KG1 (cell line): ENCODE results near the gene IL22RA2.
"Not testable (repeated sequence)": the region's sequence is repeated elsewhere in the genome, so short reads cannot be mapped to it uniquely, and the experiment has no call there.

Experiments used
- DNase-seq: peaks from one replicate; lab custom pipeline; 2025; lab: John Stamatoyannopoulos, UW

IL22RA2 gene, protein sequence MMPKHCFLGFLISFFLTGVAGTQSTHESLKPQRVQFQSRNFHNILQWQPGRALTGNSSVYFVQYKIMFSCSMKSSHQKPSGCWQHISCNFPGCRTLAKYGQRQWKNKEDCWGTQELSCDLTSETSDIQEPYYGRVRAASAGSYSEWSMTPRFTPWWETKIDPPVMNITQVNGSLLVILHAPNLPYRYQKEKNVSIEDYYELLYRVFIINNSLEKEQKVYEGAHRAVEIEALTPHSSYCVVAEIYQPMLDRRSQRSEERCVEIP

DNA sequence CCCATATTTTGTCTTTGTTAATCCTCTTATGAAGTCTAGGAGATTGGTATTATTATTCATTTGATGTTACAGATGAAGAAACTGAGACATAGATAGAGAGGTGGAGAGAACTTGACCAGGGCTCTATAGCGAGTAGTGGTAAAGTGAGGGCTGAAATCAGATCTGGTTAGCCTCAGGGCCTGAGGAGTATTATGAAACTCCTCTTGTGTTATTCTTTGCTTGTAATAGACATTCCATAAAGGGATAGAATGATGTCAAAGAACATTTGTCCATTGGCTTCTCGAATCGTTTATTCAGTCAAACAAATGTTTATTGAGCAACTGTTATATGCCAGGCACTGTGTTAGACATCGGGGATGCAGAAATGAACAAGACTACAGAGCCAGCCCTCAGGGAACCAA is at the start of gene IL22RA2:
Gene IL22RA2, minus strand, starts transcription at position 144 of the 400 bp plus-strand sequence. CDS start 11,895 bp downstream, outside the sequence.
- no peak for DNase-seq

GRCh38 chr6:137222381-137222780 is 48.9 kb upstream of the IL22RA2 start:
- DNase-seq, result peak; percentile 54

DNA sequence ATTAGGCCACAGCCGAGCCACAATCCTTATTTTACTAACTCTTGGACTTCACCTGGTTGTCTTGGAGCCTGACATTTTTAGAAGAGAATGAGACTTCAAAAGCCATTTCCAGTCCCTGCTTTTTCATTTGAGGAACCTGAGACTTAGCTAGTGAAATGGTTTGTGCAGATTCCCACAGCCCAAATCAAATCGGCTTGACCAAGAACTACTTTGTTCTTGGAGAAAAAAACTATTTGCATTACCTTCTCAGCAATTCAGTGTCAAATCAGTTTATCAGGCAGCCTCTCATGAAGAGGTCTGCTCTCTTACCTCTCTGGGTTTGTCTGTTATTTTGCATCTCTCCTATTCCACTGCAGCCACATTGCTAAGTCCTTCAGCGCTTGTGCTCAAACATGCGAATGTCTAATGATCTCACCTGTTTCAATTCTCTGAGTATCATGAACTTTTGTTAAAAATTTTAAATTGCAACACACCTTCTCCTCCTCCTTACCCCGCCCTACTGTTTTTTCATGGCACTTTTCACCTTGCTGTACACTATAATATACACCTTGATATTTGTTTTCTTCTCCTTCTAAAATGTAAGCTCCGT is 46.3 kb upstream of the IL22RA2 start:
- peak; percentile 54 for DNase-seq

DNA sequence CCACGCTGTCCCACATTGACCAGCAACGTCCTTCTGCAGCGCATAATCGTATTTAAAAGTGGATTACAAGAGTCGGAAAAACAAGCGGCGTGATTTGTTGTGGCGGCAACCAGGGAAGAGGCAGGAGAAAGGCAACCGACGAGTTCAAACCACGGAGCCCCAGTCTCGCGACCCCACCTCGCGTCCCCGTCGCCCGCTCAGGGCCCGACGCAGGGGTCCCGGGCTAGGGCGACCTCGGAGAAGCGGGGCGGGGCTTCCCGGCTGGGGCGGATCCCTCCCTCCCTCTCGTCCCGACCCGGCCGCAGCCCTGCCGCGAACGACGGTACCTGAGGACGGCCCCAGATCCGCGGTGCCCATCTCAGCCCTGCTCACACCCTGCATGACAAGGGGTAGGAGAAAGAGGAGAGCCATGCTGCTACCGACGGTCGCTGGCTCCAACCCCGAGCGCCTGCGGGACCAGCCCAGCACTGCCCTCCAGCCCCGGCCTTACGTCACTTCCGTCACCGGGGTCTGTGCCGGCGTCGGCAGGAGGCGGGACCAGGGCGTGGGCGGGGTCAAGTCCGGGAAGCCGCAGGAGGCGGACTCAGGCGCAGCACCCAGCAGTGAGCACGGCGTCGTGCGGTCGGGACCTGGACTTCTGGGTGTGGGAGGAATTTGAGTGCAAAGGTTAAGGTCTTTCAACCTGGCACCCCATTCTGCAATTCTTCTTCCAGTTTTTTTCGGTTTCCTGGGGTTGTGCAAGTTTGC is 45.6 kb upstream of the IL22RA2 start, which contains the start of gene IFNGR1:
Gene IFNGR1, minus strand, starts transcription at position 469 of the 747 bp plus-strand sequence. Its CDS starts 58 bp downstream, at position 411.
- peak; percentile 71 for DNase-seq

- DNase-seq, result no peak
Measured at GRCh38 chr6:137218473-137218916, 45.1 kb upstream of the IL22RA2 start.

GRCh38 chr6:137217801-137218472 is 44.5 kb upstream of the IL22RA2 start:
- DNase-seq, result peak; percentile 36

GRCh38 chr6:137216875-137217553 is 43.6 kb upstream of the IL22RA2 start:
- no peak for DNase-seq

- no peak for DNase-seq
Measured at GRCh38 chr6:137216106-137216505, 42.7 kb upstream of the IL22RA2 start.

DNA sequence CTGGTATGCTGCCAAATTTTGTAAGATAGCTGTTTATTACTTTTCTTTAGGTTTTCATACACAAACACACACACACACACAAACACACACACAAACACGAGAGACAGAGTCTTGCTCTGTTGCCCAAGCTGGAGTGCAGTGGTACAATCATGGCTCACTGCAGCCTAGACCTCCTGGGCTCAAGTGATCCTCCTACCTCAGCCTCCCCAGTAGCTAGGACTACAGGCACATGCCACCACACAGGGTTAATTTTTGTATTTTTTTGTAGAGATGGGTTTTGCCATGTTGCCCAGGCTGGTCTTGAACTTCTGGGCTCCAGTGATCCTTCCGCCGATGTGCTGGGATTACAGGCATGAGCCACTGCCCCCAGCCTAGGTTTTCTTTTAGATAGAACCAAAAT is 42.2 kb upstream of the IL22RA2 start:
- not testable (repeated sequence) for DNase-seq

GRCh38 chr6:137214931-137215330 is 41.5 kb upstream of the IL22RA2 start:
- DNase-seq, result no peak

- DNase-seq, result no peak
Measured at GRCh38 chr6:137213813-137214212, 40.4 kb upstream of the IL22RA2 start.

DNA sequence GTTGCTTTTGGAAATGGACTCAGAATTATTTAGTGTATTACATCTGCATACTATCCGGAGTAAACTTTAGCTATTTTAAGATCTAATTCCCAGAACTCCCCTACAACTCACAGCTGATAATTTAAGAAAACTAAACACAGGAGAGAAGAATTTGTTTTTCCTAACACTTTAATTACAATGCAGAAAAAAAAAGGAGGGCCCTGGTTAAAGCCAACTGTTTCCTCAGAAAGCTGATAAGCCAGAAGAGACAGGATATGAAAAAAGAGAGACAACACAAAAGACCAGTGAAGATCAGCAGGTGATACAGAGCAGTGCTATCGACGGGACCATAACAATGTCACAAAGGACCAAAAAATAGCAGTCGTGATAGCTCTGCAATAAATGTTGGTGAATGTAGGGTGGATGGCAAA is 39.9 kb upstream of the IL22RA2 start:
- DNase-seq, result no peak

DNA sequence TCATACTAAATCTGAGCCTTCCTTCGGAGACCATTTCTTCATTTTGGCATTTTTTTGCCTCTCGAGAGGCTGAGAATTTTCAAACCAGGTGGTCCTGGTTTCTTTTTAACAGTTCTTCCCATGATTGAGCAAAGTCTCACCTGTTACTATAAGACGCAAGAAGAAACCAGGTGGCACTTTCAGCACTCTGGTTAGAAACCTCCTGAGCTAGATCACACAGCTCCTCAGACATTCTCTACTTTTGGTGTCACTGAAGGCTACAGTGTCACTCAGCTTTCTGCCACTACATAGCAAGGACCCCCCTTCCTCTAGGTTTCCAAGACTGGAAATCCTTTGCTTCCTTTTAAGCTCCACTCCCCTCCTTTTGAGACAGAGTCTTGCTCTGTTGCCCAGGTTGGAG is 38.5 kb upstream of the IL22RA2 start:
- DNase-seq, result no peak

- no peak for DNase-seq
Measured at GRCh38 chr6:137210903-137211302, 37.5 kb upstream of the IL22RA2 start.

GRCh38 chr6:137208279-137208678 is 34.8 kb upstream of the IL22RA2 start:
- no peak for DNase-seq

DNA sequence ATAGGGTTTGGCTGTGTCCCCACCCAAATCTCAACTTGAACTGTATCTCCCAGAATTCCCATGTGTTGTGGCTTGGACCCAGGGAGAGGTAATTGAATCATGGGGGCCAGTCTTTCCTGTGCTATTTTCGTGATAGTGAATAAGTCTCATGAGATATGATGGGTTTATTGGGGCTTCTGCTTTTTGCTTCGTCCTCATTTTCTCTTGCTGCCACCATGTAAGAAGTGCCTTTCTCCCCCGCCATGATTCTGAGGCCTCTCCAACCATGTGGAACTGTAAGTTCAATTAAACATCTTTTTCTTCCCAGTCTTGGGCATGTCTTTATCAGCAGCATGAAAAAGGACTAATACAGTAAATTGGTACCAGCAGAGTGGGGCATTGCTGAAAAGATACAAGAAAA is 34.0 kb upstream of the IL22RA2 start:
- not testable (repeated sequence) for DNase-seq

- DNase-seq, result no peak
Measured at GRCh38 chr6:137206577-137206976, 33.1 kb upstream of the IL22RA2 start.

- no peak for DNase-seq
Measured at GRCh38 chr6:137203256-137203655, 29.8 kb upstream of the IL22RA2 start.

DNA sequence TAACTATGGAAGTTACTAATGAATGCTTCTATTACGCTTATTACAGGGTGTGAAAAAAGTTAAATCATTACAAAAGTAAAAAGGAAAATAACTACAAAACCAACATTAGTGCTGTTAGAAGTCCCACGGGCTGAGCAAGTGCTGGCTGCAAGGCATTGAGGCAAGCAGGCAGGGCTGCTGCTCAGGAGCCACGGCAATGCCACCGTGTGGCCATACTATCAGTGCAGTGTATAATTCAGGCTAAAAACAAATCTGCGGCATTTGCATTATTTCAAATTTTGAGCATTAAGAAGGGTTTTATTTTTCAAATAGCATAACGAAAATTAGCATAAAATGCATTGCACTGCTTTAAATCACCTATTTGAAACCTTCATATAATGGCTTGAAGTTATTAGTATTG is 28.6 kb upstream of the IL22RA2 start:
- no peak for DNase-seq

DNA sequence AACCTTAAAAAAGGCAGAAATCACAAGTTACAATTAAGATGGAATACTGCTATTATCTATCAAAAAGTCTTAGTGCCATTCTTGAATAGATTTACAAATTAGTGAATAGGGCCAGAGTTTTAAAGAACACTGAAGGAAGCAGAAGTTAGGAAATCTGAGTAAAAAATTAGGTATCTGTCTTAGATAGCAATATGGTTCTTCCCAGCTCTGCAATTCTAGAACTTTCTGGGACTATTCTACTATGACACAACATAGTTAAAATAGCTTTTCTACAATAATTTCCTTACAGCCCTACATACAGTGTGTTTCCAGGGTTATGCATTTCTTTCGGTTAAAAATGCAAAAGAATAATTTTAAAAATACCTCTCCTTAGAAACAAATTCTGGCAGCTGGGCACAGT is 27.6 kb upstream of the IL22RA2 start:
- no peak for DNase-seq

- DNase-seq, result no peak
Measured at GRCh38 chr6:137200288-137200687, 26.8 kb upstream of the IL22RA2 start.
